HL-60 (cell line): ENCODE measurements around the gene ZNF705A.
"Not testable (repeated sequence)": the region's sequence is repeated elsewhere in the genome, so short reads cannot be mapped to it uniquely, and the experiment has no call there.

Experiments
- DNase-seq, 2 experiments: peaks; one replicate each; pipeline ENCODE4 v3.0.0-alpha.2; 2010 to 2020; ENCODE audit warnings: low read depth in 1 of 2, low spot score in 1 of 2
- H3K27ac ChIP-seq: fragments of 250-450 bp; sonication (Bioruptor Pico); replicated peaks from 2 replicates; pipeline ENCODE4 v1.5.1; 2020; ENCODE audit warnings: mild to moderate bottlenecking, moderate library complexity
- H3K27me3 ChIP-seq: fragments of 250-450 bp; sonication (Bioruptor Pico); 2 replicates; pipeline ENCODE4 v1.5.1; 2021; ENCODE audit warnings: mild to moderate bottlenecking, moderate library complexity; ENCODE audit not compliant: insufficient read depth, poor library complexity, severe bottlenecking
- H3K4me3 ChIP-seq: replicated peaks from 2 replicates; pipeline ENCODE4 v1.5.1; 2011; ENCODE audit warnings: mild to moderate bottlenecking, control low read depth, low read length; ENCODE audit not compliant: insufficient read depth
- GABPA ChIP-seq: IDR thresholded peaks from 2 replicates; pipeline ENCODE4 v1.6.1; 2012; ENCODE audit warnings: low read depth
- POLR2AphosphoS5 ChIP-seq: IDR thresholded peaks from 2 replicates; pipeline ENCODE4 v1.6.1; 2012; ENCODE audit warnings: low read depth
- REST ChIP-seq: IDR thresholded peaks from 2 replicates; pipeline ENCODE4 v1.6.1; 2012; ENCODE audit warnings: low read depth; ENCODE audit not compliant: insufficient replicate concordance
- SPI1 ChIP-seq: IDR thresholded peaks from 2 replicates; pipeline ENCODE4 v1.6.1; 2012; ENCODE audit warnings: low read depth, mild to moderate bottlenecking, borderline replicate concordance
- TF ChIP-seq, protein P1 (sequence below): IDR thresholded peaks from one replicate; pipeline ENCODE4 v1.5.1; 2011; ENCODE audit warnings: low read length, control low read depth, inconsistent platforms; ENCODE audit not compliant: insufficient read depth

The ZNF705A gene

DNA sequence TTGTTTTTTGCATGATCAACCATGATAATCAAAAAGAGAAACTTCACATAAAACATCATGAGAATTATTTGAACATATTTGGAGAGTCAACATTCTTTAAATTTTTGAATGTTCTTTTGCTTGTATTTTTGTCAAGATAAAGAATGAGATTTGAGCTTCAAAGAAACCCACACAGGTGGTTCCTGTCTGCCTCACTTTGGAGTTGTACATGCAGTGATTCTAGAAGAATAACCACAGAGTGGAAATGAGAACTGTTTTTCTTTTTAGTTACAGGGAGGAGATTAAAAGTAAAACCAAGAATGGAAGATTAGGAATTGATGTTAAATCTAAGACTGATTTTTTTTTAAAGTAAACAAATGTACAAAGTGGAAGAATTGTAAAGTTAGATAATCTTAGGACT lies 2.3 kb upstream of the ZNF705A start:
- no peak overlapping the region for H3K27ac ChIP-seq
- no peak overlapping the region for H3K4me3 ChIP-seq
- DNase-seq = no peak
- H3K27me3 ChIP-seq = no peaks in the 10 kb centered on the region
- TF ChIP-seq POLR2AphosphoS5 (no peak), REST (no peak), GABPA (no peak), SPI1 (no peak)
- TF ChIP-seq, protein P1, sequence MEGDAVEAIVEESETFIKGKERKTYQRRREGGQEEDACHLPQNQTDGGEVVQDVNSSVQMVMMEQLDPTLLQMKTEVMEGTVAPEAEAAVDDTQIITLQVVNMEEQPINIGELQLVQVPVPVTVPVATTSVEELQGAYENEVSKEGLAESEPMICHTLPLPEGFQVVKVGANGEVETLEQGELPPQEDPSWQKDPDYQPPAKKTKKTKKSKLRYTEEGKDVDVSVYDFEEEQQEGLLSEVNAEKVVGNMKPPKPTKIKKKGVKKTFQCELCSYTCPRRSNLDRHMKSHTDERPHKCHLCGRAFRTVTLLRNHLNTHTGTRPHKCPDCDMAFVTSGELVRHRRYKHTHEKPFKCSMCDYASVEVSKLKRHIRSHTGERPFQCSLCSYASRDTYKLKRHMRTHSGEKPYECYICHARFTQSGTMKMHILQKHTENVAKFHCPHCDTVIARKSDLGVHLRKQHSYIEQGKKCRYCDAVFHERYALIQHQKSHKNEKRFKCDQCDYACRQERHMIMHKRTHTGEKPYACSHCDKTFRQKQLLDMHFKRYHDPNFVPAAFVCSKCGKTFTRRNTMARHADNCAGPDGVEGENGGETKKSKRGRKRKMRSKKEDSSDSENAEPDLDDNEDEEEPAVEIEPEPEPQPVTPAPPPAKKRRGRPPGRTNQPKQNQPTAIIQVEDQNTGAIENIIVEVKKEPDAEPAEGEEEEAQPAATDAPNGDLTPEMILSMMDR = no peak

GRCh38 chr12:8156416-8156815 lies 399 bp upstream of the ZNF705A start:
- Histone ChIP-seq H3K27ac (peak overlapping the region; percentile 64), H3K4me3 (no peak overlapping the region)
- TF ChIP-seq SPI1 (no peak), GABPA (no peak), POLR2AphosphoS5 (no peak), REST (no peak)
- TF ChIP-seq, protein P1 = no peak

GRCh38 chr12:8157484-8158198 lies 826 bp downstream of the ZNF705A start:
- no peak for DNase-seq
- no peak for TF ChIP-seq GABPA
- Histone ChIP-seq H3K27me3 (no peaks in the 10 kb centered on the region), H3K4me3 (no peak overlapping the region), H3K27ac (peak overlapping the region; percentile 64)

More at GRCh38 chr12:8156416-8156815, 399 bp upstream of the ZNF705A start:
- H3K27me3 ChIP-seq = no peaks in the 10 kb centered on the region
- DNase-seq = no peak

DNA sequence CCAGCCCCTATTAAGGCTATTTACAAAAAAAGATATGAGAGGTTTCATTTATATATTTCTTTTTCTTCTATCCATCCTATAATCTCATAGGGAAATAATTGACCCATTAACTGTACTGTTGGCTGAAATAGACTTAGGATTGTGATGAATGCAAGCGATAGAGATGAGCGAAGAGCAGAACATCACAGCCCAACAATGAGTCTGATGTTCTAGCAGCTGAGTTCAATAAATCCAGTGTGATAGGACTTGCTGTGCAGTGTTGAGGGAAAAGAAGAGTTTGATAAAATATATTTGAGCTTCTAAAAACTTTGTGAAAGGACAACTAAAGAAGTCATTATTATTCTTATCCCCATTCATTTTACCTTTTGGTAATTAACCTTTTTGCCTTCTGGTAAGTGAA lies 16.1 kb downstream of the ZNF705A start:
- H3K27ac ChIP-seq, H3K4me3 ChIP-seq, DNase-seq, H3K27me3 ChIP-seq: not testable (repeated sequence)

GRCh38 chr12:8179989-8180585 lies 23.3 kb downstream of the ZNF705A start:
- H3K27me3 ChIP-seq = not testable (repeated sequence)
- peak; percentile 29 to 71 for DNase-seq
- peak overlapping the region; percentile 60 for H3K4me3 ChIP-seq
- TF ChIP-seq, protein P1 = peak; percentile 15
- peak overlapping the region; percentile 33; the same call in 1 of the 2 replicates for H3K27ac ChIP-seq

DNA sequence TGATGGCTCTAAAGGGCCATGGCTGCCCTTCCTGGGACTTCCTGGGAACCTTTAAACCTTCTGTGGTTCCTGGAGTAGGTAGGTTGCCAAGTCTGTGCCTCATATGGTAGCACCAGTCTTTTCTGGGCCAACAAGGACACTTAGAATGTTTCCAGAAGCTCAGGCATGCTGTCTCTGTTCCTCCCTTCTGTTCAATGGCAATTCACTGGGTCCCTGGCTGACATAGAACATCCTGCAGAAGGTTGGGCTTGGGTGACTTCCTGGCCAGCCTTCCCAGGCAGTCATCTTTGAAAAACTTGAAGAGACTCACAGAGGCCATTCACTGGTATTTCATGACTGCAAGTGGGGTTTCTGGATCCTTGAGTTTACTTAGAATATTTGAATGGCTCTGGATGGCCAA lies 24.5 kb downstream of the ZNF705A start:
- H3K27me3 ChIP-seq, DNase-seq, H3K4me3 ChIP-seq, H3K27ac ChIP-seq: not testable (repeated sequence)

- not testable (repeated sequence) for H3K27ac ChIP-seq, DNase-seq, H3K4me3 ChIP-seq, H3K27me3 ChIP-seq
These were observed 26.1 kb downstream of the ZNF705A start for GRCh38 chr12:8182923-8183322.
